Right atrium auricular region (tissue), 2 donors: ENCODE data around the gene SOHLH1. TPM values are rescaled to one million over a fixed set of nuclear protein-coding genes. Genes with fewer than 3 reads are reported as not detected.

ENCODE experiments used
- DNase-seq: peaks from one replicate; pipeline ENCODE4 v3.0.0-alpha.2; 2019; ENCODE audit warnings: low spot score
- H3K27ac ChIP-seq, 2 donors: fragments of 200-600 bp; sonication (generic); 1 replicate in 1 of 2; 2 replicates in 1 of 2; pipeline ENCODE4 v1.5.1; 2016 to 2019
- H3K27me3 ChIP-seq, 2 donors: fragments of 200-600 bp; sonication (generic); one replicate each; pipeline versions ENCODE4 v1.5.1 to v1.6.0; 2017 to 2019
- H3K36me3 ChIP-seq: fragments of 200-600 bp; sonication (generic); one replicate; pipeline ENCODE4 v1.5.1; 2016
- H3K4me1 ChIP-seq, 2 donors: fragments of 200-600 bp; sonication (generic); one replicate each; pipeline versions ENCODE4 v1.5.1 to v1.6.0; 2017 to 2019
- H3K4me3 ChIP-seq, 2 donors: fragments of 200-600 bp; sonication (generic); 1 replicate in 1 of 2; 2 replicates in 1 of 2; pipeline ENCODE4 v1.5.1; 2017 to 2019; ENCODE audit warnings: mild to moderate bottlenecking in 1 of 2, moderate library complexity in 1 of 2
- H3K9me3 ChIP-seq, 2 donors: fragments of 200-600 bp; sonication (generic); one replicate each; pipeline ENCODE4 v1.5.1; 2019
- total RNA-seq, 2 donors: library from RNA; depleted of rRNA; stranded (reverse); fragments of >200 nt; gene quantifications; one replicate each; pipeline ENCODE4 v1.1.0, GENCODE V29; 2016
- TF ChIP-seq, protein P1 (sequence below), 2 donors: fragments of 200-600 bp; sonication (generic); IDR thresholded peaks; one replicate each; pipeline ENCODE4 v1.5.1; 2019; ENCODE audit warnings: antibody characterized with exemption in 2 of 2

SOHLH1 gene
- total RNA-seq, 2 donors from 2014 or later: not detected

DNA sequence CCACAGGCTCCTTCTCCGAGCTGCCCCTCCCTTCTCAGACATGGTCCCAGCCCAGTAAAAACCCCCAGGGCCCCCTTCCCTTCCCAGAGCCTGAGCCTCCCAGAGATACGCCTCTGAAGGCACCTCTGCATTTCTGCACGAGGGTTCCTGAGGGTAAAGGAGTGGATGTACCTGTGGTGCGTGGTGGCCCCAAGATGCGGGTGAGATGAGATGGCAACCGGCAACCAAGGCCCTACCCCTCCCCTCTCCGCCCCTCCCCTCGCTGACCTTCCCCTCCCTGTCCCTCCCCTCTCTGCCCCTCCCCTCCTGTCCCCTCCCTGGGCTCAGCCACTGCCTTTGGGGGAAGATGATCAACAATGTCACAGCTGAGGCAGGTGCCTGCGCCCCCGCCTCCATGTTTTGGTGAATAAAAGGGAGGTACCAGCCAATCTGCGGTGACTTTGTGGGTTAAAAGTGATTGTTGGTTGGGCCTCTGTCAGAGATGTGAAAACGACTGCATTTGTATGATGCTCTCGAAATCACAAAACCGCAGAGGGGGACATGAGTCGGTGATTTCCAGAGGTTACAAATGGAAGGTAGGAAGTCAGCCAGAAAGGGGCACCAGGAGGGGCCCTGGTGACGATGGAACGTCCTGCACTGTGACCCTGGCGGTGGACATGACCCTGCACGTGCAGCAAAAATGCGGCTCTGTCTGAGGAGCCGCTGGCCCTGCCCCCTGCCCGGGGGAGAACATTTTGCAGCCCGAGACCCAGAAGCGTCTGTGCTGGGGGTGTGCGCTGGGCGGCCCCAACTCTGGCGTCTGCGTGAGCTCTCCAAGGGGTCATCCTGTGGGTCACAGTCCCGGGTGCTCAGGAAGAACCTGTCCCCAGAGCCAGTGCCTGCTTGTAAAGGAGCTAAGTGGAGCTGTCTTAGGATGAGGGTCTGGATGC is 32.5 kb downstream of the SOHLH1 start:
- no peaks in the 10 kb centered on the region for H3K36me3 ChIP-seq
- H3K4me3 ChIP-seq: no peak overlapping the region
- H3K9me3 ChIP-seq: no peaks in the 10 kb centered on the region
- no peak for DNase-seq
- TF ChIP-seq, protein P1, sequence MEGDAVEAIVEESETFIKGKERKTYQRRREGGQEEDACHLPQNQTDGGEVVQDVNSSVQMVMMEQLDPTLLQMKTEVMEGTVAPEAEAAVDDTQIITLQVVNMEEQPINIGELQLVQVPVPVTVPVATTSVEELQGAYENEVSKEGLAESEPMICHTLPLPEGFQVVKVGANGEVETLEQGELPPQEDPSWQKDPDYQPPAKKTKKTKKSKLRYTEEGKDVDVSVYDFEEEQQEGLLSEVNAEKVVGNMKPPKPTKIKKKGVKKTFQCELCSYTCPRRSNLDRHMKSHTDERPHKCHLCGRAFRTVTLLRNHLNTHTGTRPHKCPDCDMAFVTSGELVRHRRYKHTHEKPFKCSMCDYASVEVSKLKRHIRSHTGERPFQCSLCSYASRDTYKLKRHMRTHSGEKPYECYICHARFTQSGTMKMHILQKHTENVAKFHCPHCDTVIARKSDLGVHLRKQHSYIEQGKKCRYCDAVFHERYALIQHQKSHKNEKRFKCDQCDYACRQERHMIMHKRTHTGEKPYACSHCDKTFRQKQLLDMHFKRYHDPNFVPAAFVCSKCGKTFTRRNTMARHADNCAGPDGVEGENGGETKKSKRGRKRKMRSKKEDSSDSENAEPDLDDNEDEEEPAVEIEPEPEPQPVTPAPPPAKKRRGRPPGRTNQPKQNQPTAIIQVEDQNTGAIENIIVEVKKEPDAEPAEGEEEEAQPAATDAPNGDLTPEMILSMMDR (IDR thresholded peaks at IDR 0.05): no peak
- H3K4me1 ChIP-seq: no peaks in the 10 kb centered on the region
- H3K27me3 ChIP-seq: no peaks in the 10 kb centered on the region
- H3K27ac ChIP-seq: no peak overlapping the region

DNA sequence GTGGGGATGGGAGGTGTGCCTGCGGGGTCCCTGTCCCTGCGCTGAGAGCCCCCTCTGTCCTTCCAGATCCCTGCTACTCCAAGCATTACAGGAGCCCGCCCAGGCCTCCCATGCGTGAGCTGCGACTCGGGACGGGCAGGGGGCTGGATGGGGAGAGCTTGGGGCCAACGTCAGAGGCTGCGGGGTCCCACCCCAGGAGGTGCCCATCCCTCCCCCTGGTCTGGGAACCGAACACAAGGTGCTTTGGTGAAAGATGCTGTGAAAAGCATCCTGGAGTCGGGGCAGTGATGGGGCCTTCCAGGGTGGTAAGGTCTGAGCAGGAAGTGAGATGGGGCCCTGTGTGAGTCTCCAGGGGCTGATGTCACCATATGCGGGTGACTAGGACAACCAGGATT is 33.5 kb downstream of the SOHLH1 start:
- Histone ChIP-seq H3K9me3 (no peaks in the 10 kb centered on the region), H3K4me1 (no peaks in the 10 kb centered on the region), H3K4me3 (no peak overlapping the region), H3K36me3 (no peaks in the 10 kb centered on the region), H3K27me3 (no peaks in the 10 kb centered on the region), H3K27ac (no peak overlapping the region)
- TF ChIP-seq, protein P1 (IDR thresholded peaks at IDR 0.05): no peak
- no peak for DNase-seq

DNA sequence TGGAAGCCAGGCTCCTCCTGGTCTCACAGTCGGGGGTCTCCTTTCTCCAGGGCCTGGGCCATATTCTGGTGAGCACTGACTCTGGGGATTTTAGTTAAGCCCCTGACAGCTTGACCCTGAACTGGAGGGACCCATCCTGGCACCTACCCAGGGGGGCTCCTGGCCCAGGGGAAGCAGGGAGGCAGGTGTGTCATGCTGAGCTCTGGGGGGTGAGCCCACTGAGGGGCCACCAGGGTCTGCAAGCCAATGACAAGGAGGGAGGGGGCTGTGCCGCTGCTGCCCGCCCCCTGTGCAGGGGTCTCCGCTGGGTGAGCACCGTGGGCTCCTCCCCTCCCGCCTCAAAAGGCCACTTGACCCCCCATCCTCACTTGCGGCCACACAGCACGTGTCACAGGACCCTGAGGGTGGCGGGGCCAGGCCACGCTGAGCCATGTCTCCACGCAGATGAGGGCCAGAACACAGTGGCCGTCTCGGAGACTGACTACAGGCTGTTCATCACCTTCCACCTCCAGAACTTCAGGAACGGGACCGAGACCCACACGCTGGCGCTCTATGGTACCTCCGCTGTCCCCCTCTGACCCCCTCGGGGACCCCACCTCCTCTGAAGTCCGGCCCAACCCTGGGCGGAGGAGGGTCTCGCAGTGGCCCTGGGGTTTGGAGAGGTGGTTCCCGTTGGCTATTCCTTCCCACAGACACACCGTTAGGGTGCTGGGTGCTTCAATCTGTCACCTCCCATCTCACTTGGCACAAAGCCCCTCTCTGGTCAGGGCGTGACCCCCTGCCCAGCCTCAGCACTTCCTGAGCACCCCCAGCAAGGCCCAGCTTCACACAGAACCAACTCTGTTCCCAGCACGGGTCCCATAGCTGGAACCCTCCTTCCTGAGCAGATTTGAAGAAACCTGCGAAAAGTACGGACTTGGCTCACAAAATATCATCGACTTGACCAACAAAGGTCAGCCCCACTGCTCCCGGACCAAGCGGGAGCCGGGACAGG is 34.2 kb downstream of the SOHLH1 start:
- TF ChIP-seq, protein P1 (IDR thresholded peaks at IDR 0.05): no peak
- no peaks in the 10 kb centered on the region for H3K4me1 ChIP-seq
- H3K9me3 ChIP-seq: no peaks in the 10 kb centered on the region
- no peak overlapping the region for H3K27ac ChIP-seq
- H3K27me3 ChIP-seq: no peaks in the 10 kb centered on the region
- H3K36me3 ChIP-seq: no peaks in the 10 kb centered on the region
- no peak for DNase-seq
- no peak overlapping the region for H3K4me3 ChIP-seq

DNA sequence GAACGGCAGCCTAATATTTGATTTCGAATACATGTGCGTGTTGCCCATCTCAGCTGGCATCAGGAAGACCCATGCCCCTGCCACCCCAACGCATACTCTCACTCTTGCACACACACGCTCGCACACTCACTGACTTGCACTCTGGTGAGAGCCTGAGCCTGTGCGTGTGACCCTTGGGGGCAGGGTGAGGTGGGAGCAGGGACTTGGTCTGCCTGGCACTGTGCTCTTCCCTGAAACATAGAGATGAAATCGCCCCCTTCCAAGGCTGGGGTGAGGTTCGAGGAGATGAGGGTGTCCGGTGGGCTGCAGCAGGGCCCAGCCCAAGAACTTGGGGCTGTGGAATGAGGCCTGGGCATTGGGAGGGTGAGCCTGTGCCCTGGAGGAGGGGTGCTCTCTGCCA is 35.0 kb downstream of the SOHLH1 start:
- Histone ChIP-seq H3K27me3 (no peaks in the 10 kb centered on the region), H3K4me1 (no peaks in the 10 kb centered on the region), H3K36me3 (no peaks in the 10 kb centered on the region), H3K9me3 (no peaks in the 10 kb centered on the region), H3K27ac (no peak overlapping the region), H3K4me3 (no peak overlapping the region)
- DNase-seq: no peak
- TF ChIP-seq, protein P1 (IDR thresholded peaks at IDR 0.05): no peak

DNA sequence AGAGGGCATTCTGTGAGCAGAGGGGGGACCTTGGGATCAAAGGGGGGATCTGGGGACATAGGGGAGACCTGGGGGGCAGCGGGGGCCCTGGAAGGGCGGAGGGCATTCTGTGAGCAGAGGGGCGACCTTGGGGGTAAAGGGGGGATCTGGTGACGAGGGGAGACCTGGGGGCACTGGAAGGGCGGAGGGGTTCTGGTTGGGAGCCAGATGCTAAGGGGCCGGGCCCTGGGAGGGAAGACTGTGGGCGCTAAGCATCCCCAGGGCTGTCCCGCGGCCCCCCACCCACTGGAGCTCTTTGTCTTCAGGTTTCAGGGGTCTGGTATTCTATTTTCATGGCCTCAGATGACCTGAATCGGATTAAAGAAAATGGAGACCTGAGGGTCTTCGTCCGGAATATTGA is 35.4 kb downstream of the SOHLH1 start:
- no peak for DNase-seq
- H3K27me3 ChIP-seq: no peaks in the 10 kb centered on the region
- H3K4me3 ChIP-seq: no peak overlapping the region
- no peaks in the 10 kb centered on the region for H3K36me3 ChIP-seq
- no peaks in the 10 kb centered on the region for H3K9me3 ChIP-seq
- no peak overlapping the region for H3K27ac ChIP-seq
- no peaks in the 10 kb centered on the region for H3K4me1 ChIP-seq
- TF ChIP-seq, protein P1 (IDR thresholded peaks at IDR 0.05): no peak
